ENCODE measurements around the gene FNDC10.
A peak's percentile ranks its signal among the peaks of the same experiment; 100 is the strongest.
"Not testable (repeated sequence)": the region's sequence is repeated elsewhere in the genome, so short reads cannot be mapped to it uniquely, and the experiment has no call there.

Gene FNDC10

GRCh38 chr1:1599935-1600860, at the start of gene FNDC10:
Gene FNDC10 (minus strand): TSS chr1:1600135. CDS start chr1:1600015, 120 bp downstream.
- DNase-seq, result no peak

GRCh38 chr1:1648265-1648664, 48.3 kb upstream of the FNDC10 start:
- DNase-seq, result not testable (repeated sequence)

GRCh38 chr1:1647567-1648241, 47.8 kb upstream of the FNDC10 start:
- DNase-seq, result not testable (repeated sequence)

- DNase-seq, result not testable (repeated sequence)
Measured at GRCh38 chr1:1646326-1646725, 46.4 kb upstream of the FNDC10 start.

GRCh38 chr1:1640711-1641461, 41.0 kb upstream of the FNDC10 start:
- not testable (repeated sequence) for DNase-seq

GRCh38 chr1:1640081-1640480, 40.1 kb upstream of the FNDC10 start:
- not testable (repeated sequence) for DNase-seq

GRCh38 chr1:1639368-1639767, 39.4 kb upstream of the FNDC10 start:
- DNase-seq, result not testable (repeated sequence)

- not testable (repeated sequence) for DNase-seq
Measured at GRCh38 chr1:1638528-1638927, 38.6 kb upstream of the FNDC10 start.

- DNase-seq, result not testable (repeated sequence)
Measured at GRCh38 chr1:1637479-1637875, 37.5 kb upstream of the FNDC10 start.

GRCh38 chr1:1636621-1637478, 36.9 kb upstream of the FNDC10 start:
- DNase-seq, result not testable (repeated sequence)

GRCh38 chr1:1634613-1635012, 34.7 kb upstream of the FNDC10 start:
- not testable (repeated sequence) for DNase-seq

GRCh38 chr1:1633409-1633808, 33.5 kb upstream of the FNDC10 start:
- not testable (repeated sequence) for DNase-seq

GRCh38 chr1:1631782-1632420, 32.0 kb upstream of the FNDC10 start, which contains the start of gene MMP23B:
Gene MMP23B (plus strand): TSS chr1:1632173. CDS start chr1:1632219, 46 bp downstream.
- no peak for DNase-seq

GRCh38 chr1:1630965-1631781, 31.2 kb upstream of the FNDC10 start:
- no peak for DNase-seq

GRCh38 chr1:1630191-1630964, 30.4 kb upstream of the FNDC10 start:
- peak; percentile 86 to 95 for DNase-seq

- peak; percentile 62 to 81 for DNase-seq
Measured at GRCh38 chr1:1629430-1630190, 29.7 kb upstream of the FNDC10 start.

GRCh38 chr1:1628754-1629429, 29.0 kb upstream of the FNDC10 start:
- DNase-seq, result peak; percentile 35 to 43

All from stimulated activated CD4-positive, alpha-beta T cell treated with anti-CD3 and anti-CD28 coated beads, Interleukin-4, amount 100 ng/mL, for 4 hours (primary cell).